ENCODE measurements around the gene WDR82. TPM values are rescaled to one million over a fixed set of nuclear protein-coding genes. Genes with fewer than 3 reads are reported as not detected.
A peak's percentile ranks its signal among the peaks of the same experiment; 100 is the strongest.

The WDR82 gene
- total and polyA plus RNA-seq, 5 donors, result 36.9 to 65.5 (median 62.6) TPM

GRCh38 chr3:52294320-52295150 is 16.1 kb upstream of the WDR82 start:
- ATAC-seq (no peak), DNase-seq (peak in 1 of 3 donors; percentile 5)
- peaks cover 6% of the 10 kb centered on the region for H3K4me1 ChIP-seq (ENCODE audit: control insufficient read depth, insufficient read depth, low read length)
- H3K9me3 ChIP-seq (ENCODE audit: control insufficient read depth, low read length), result no peaks in the 10 kb centered on the region
- H3K4me3 ChIP-seq (ENCODE audit: low read length), result no peak overlapping the region
- intact Hi-C loops (cut with DNase I), result loop anchor here in 3 of 4 donors (5.0 kb wide), 2 partner anchors 43 to 48 kb away; no protein-coding TSS in a partner anchor
- no peaks in the 10 kb centered on the region for H3K27me3 ChIP-seq (ENCODE audit: control insufficient read depth, insufficient read depth)
- no peak overlapping the region for H3K27ac ChIP-seq (ENCODE audit: low read length)
- WGBS, result 81% methylated on average over 11 of the region's 11 CpGs

- H3K4me3 ChIP-seq (ENCODE audit: low read length), result no peak overlapping the region
- H3K9me3 ChIP-seq (ENCODE audit: control insufficient read depth, low read length), result no peaks in the 10 kb centered on the region
- ATAC-seq (no peak), DNase-seq (peak in 2 of 3 donors; percentile 2 to 41)
- WGBS, result 85% methylated on average over 17 of the region's 17 CpGs
- no peak overlapping the region for H3K27ac ChIP-seq (ENCODE audit: low read length)
- intact Hi-C loops (cut with DNase I), result loop anchor here in 3 of 4 donors (5.0 kb wide), 2 partner anchors 44 to 49 kb away; no protein-coding TSS in a partner anchor
- no peaks in the 10 kb centered on the region for H3K27me3 ChIP-seq (ENCODE audit: control insufficient read depth, insufficient read depth)
- H3K4me1 ChIP-seq (ENCODE audit: control insufficient read depth, insufficient read depth, low read length), result peaks cover 1% of the 10 kb centered on the region
Measured at GRCh38 chr3:52293491-52294319, 15.3 kb upstream of the WDR82 start.

GRCh38 chr3:52292247-52293065 is 14.0 kb upstream of the WDR82 start:
- Histone ChIP-seq H3K4me1 (ENCODE audit: control insufficient read depth, insufficient read depth, low read length) (peaks cover 4% of the 10 kb centered on the region), H3K9me3 (ENCODE audit: control insufficient read depth, low read length) (no peaks in the 10 kb centered on the region), H3K4me3 (ENCODE audit: low read length) (no peak overlapping the region), H3K27me3 (ENCODE audit: control insufficient read depth, insufficient read depth) (no peaks in the 10 kb centered on the region), H3K27ac (ENCODE audit: low read length) (no peak overlapping the region)
- ATAC-seq, result no peak
- WGBS, result 94% methylated on average over 20 of the region's 20 CpGs
- intact Hi-C loops (cut with DNase I), result loop anchor here in 3 of 4 donors (5.0 kb wide), 2 partner anchors 45 to 50 kb away; no protein-coding TSS in a partner anchor
- DNase-seq, result peak in 2 of 3 donors; percentile 11 to 42

- WGBS, result 76% methylated on average over 7 of the region's 7 CpGs
- Histone ChIP-seq H3K4me3 (ENCODE audit: low read length) (no peak overlapping the region), H3K9me3 (ENCODE audit: control insufficient read depth, low read length) (no peaks in the 10 kb centered on the region), H3K4me1 (ENCODE audit: control insufficient read depth, insufficient read depth, low read length) (peaks cover 4% of the 10 kb centered on the region), H3K27ac (ENCODE audit: low read length) (no peak overlapping the region), H3K27me3 (ENCODE audit: control insufficient read depth, insufficient read depth) (no peaks in the 10 kb centered on the region)
- intact Hi-C loops (cut with DNase I), result loop anchor here in 3 of 4 donors (5.0 kb wide), 2 partner anchors 46 to 51 kb away; no protein-coding TSS in a partner anchor
- DNase-seq (peak in 2 of 3 donors; percentile 11 to 46), ATAC-seq (no peak)
Measured at GRCh38 chr3:52291508-52292181, 13.2 kb upstream of the WDR82 start.

GRCh38 chr3:52290596-52291507 is 12.4 kb upstream of the WDR82 start:
- H3K27me3 ChIP-seq (ENCODE audit: control insufficient read depth, insufficient read depth), result no peaks in the 10 kb centered on the region
- DNase-seq (peak in 1 of 3 donors; percentile 14), ATAC-seq (no peak)
- 90% methylated on average over 23 of the region's 23 CpGs for WGBS
- no peak overlapping the region for H3K4me3 ChIP-seq (ENCODE audit: low read length)
- no peak overlapping the region for H3K27ac ChIP-seq (ENCODE audit: low read length)
- intact Hi-C loops (cut with DNase I), result loop anchor here in 3 of 4 donors (5.0 kb wide), 2 partner anchors 46 to 51 kb away; no protein-coding TSS in a partner anchor
- H3K4me1 ChIP-seq (ENCODE audit: control insufficient read depth, insufficient read depth, low read length), result peaks cover 4% of the 10 kb centered on the region
- no peaks in the 10 kb centered on the region for H3K9me3 ChIP-seq (ENCODE audit: control insufficient read depth, low read length)

- H3K27ac ChIP-seq (ENCODE audit: low read length), result no peak overlapping the region
- intact Hi-C loops (cut with DNase I), result loop anchor here (2.0 to 5.0 kb wide), 3 partner anchors 47 to 52 kb away; no protein-coding TSS in a partner anchor
- peaks cover 4% of the 10 kb centered on the region for H3K4me1 ChIP-seq (ENCODE audit: control insufficient read depth, insufficient read depth, low read length)
- DNase-seq (peak in 1 of 3 donors; percentile 7), ATAC-seq (no peak)
- H3K27me3 ChIP-seq (ENCODE audit: control insufficient read depth, insufficient read depth), result no peaks in the 10 kb centered on the region
- WGBS, result 86% methylated on average over 15 of the region's 15 CpGs
- no peak overlapping the region for H3K4me3 ChIP-seq (ENCODE audit: low read length)
- no peaks in the 10 kb centered on the region for H3K9me3 ChIP-seq (ENCODE audit: control insufficient read depth, low read length)
Measured at GRCh38 chr3:52289747-52290595, 11.5 kb upstream of the WDR82 start.

GRCh38 chr3:52289338-52289746 is 10.9 kb upstream of the WDR82 start:
- H3K4me1 ChIP-seq (ENCODE audit: control insufficient read depth, insufficient read depth, low read length), result peaks cover 4% of the 10 kb centered on the region
- ATAC-seq (no peak), DNase-seq (no peak)
- 71% methylated on average over 1 of the region's 1 CpG for WGBS
- no peaks in the 10 kb centered on the region for H3K9me3 ChIP-seq (ENCODE audit: control insufficient read depth, low read length)
- intact Hi-C loops (cut with DNase I), result loop anchor here in 1 of 4 donors (2.0 kb wide), 1 partner anchor 47 kb away; no protein-coding TSS in a partner anchor
- no peaks in the 10 kb centered on the region for H3K27me3 ChIP-seq (ENCODE audit: control insufficient read depth, insufficient read depth)
- no peak overlapping the region for H3K4me3 ChIP-seq (ENCODE audit: low read length)
- no peak overlapping the region for H3K27ac ChIP-seq (ENCODE audit: low read length)

GRCh38 chr3:52288674-52289073 is 10.2 kb upstream of the WDR82 start:
- ATAC-seq, result no peak
- H3K27ac ChIP-seq (ENCODE audit: low read length), result no peak overlapping the region
- no peak for DNase-seq
- H3K9me3 ChIP-seq (ENCODE audit: control insufficient read depth, low read length), result no peaks in the 10 kb centered on the region
- H3K4me3 ChIP-seq (ENCODE audit: low read length), result peak overlapping the region; percentile 57
- 90% methylated on average over 6 of the region's 6 CpGs for WGBS
- H3K27me3 ChIP-seq (ENCODE audit: control insufficient read depth, insufficient read depth), result no peaks in the 10 kb centered on the region
- intact Hi-C loops (cut with DNase I), result loop anchor here in 1 of 4 donors (2.0 kb wide), 1 partner anchor 48 kb away; no protein-coding TSS in a partner anchor
- H3K4me1 ChIP-seq (ENCODE audit: control insufficient read depth, insufficient read depth, low read length), result peaks cover 4% of the 10 kb centered on the region
